B cell (primary cell): ENCODE measurements around the gene MSL1.

Experiments used
- EZH2 ChIP-seq: IDR thresholded peaks from 2 replicates; pipeline ENCODE4 v1.6.1; 2012; ENCODE audit warnings: borderline replicate concordance, low read depth, mild to moderate bottlenecking, moderate library complexity, low read length; ENCODE audit not compliant: insufficient read depth, poor library complexity, severe bottlenecking
- TF ChIP-seq, protein P1 (sequence below): fragments of 200-600 bp; IDR thresholded peaks from one replicate; pipeline ENCODE4 v1.8.0; 2022; ENCODE audit warnings: antibody characterized with exemption, mild to moderate bottlenecking

DNA sequence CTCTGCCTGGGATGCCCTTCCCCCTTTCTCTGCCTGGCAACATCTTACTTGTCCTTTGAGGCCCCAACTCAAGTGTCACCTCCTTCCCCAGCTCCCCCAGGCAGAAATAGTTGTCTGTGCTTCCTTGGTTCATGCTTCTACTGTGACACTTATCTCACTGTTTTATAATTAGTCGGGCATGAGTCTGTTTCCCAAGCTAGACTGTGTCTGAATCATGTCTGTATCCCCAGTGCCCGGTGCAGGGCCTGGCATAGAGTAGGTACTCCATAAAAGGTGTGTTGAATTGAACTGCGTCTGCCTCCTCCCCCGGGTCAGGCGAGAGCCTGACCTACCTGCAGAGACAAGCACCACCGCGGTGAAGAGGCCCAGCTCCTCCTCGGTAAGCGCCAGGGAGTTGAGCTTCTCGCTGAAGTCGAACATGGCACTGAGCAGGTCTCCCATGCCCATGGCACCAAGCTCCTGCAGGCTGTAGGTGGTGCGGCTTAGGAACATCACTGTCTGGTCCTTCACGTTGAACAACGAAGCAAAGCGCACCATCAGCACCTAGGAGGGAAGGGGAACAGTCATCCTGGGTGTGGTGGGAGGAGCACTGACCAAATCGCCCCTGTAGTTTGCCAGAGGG lies 28.1 kb upstream of the MSL1 start:
- TF ChIP-seq, protein P1, sequence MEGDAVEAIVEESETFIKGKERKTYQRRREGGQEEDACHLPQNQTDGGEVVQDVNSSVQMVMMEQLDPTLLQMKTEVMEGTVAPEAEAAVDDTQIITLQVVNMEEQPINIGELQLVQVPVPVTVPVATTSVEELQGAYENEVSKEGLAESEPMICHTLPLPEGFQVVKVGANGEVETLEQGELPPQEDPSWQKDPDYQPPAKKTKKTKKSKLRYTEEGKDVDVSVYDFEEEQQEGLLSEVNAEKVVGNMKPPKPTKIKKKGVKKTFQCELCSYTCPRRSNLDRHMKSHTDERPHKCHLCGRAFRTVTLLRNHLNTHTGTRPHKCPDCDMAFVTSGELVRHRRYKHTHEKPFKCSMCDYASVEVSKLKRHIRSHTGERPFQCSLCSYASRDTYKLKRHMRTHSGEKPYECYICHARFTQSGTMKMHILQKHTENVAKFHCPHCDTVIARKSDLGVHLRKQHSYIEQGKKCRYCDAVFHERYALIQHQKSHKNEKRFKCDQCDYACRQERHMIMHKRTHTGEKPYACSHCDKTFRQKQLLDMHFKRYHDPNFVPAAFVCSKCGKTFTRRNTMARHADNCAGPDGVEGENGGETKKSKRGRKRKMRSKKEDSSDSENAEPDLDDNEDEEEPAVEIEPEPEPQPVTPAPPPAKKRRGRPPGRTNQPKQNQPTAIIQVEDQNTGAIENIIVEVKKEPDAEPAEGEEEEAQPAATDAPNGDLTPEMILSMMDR: no peak
- no peak for TF ChIP-seq EZH2
